PC-9 (cell line): ENCODE data around the gene MGAT1.

Experiments used
- EZH2 ChIP-seq: fragments of 200-600 bp; sonication (generic); IDR thresholded peaks from 2 replicates; pipeline ENCODE4 v1.8.0; 2017; ENCODE audit warnings: antibody characterized with exemption, low read depth
- TF ChIP-seq, protein P1 (sequence below): fragments of 200-600 bp; sonication (generic); conservative IDR thresholded peaks from 2 replicates; pipeline ENCODE4 v1.6.1; 2017; ENCODE audit warnings: mixed run types, antibody characterized with exemption, mild to moderate bottlenecking, moderate library complexity

- TF ChIP-seq, protein P1, sequence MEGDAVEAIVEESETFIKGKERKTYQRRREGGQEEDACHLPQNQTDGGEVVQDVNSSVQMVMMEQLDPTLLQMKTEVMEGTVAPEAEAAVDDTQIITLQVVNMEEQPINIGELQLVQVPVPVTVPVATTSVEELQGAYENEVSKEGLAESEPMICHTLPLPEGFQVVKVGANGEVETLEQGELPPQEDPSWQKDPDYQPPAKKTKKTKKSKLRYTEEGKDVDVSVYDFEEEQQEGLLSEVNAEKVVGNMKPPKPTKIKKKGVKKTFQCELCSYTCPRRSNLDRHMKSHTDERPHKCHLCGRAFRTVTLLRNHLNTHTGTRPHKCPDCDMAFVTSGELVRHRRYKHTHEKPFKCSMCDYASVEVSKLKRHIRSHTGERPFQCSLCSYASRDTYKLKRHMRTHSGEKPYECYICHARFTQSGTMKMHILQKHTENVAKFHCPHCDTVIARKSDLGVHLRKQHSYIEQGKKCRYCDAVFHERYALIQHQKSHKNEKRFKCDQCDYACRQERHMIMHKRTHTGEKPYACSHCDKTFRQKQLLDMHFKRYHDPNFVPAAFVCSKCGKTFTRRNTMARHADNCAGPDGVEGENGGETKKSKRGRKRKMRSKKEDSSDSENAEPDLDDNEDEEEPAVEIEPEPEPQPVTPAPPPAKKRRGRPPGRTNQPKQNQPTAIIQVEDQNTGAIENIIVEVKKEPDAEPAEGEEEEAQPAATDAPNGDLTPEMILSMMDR = no peak
- TF ChIP-seq EZH2 = no peak
These were observed 9.1 kb upstream of the MGAT1 start for GRCh38 chr5:180811623-180812124.
